HG03135 (cell line): Measurements from ENCODE around the gene MBTD1.
"Not testable (repeated sequence)": the region's sequence is repeated elsewhere in the genome, so short reads cannot be mapped to it uniquely, and the experiment has no call there.

ENCODE experiments used
- ATAC-seq: cut with Tn5 transposase; IDR thresholded peaks from one replicate; pipeline ENCODE4 v1.9.1; 2021; ENCODE audit warnings: mild to moderate bottlenecking, moderate library complexity; ENCODE audit not compliant: unreplicated experiment

MBTD1 gene

DNA sequence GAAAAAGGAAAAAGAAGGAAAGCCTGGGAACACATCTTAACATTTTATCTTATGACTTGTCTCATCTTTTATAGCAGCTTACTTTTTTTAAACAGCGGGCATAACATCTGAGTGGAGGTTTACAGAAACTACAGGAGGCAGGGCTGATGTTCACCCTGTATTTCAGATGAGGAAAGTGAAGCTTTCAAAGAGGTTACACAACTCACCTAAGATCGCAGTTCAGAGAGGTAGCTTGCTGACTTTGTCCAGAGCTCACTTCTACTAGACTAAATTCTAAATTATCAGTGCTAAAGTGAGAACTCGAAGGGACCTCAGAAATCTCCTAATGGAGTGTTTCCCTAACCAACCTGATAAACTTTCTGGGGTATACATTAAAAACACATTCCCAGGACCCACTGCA, 3.7 kb downstream of the MBTD1 start:
- ATAC-seq, result no peak

DNA sequence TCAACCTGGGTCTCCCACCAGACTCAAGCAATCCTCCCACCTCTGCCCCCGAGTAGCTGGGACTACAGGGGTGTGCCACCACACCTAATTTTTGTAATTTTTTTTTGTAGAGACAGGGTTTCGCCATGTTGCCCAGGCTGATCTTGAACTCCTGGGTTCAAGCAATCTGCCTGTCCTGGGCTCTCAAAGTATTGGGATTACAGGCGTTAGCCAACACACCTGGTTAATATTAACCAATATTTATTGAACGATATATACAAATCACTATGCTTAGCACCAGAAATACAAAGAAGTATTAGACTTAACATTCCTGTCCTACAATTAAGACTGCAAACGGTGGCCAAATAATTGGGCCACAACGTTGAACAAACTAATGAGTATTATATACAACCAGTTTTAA, 4.2 kb downstream of the MBTD1 start:
- no peak for ATAC-seq

DNA sequence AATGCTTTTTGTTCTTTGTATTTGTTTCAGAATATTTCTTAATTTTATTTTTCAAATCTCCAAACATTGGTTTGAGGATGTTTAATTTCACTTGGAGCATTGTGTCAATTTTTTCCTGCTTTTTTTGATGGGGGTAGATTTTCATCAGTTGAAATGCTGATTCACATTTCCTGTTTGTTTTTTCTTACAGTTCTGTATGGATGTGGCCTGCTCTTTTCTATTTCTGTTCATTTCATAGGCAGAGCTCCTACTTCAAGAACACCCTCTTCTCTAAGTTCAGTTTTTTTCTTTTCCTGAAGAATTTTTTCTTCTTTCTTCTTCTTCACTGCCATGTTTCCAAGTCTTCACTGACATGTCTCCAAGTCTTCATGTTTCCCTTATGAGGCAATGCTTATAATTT, 8.8 kb downstream of the MBTD1 start:
- no peak for ATAC-seq

DNA sequence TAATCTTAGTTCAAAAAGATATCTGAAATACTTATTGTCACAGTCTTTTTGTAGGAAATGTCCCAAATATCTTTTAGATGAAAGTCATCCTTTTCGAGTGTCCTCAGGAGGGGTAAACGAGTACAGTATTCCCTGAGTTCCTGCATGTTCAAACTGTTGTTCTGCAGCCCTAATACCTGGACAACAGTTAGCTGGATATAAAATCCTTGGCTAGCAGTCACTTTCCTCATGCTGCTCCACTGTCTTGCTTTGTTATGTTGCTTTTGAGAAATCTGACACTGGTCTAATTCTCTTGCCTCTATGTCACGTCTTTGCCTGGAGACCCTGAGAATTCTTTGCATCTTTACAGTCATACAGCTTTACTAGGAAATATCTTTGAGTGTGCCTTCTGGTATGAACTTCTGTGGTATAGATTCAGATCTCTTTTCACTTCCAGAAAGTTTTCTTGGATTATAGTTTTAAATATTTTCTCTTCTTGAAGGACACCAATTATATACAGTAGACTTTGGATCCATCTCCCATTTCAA, 9.5 kb downstream of the MBTD1 start:
- no peak for ATAC-seq

DNA sequence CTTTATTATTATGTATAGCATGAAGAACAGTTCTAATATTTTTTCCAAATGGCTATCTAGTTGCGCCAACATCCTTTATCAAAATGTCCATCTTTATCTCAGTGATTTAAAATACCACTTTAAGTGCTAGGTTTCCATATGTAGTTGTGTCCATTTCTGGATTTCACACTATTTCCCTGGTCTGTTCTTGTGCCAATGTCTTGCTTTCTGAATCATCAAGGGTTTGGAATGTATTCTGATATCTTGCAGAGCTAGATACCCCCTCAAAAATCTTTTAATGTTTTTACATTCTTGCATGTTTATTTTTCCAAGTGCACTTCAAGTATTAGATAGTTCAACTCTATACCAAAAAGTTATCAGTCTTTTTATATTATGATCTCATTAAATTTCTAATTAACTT, 14.3 kb downstream of the MBTD1 start:
- ATAC-seq, result no peak

DNA sequence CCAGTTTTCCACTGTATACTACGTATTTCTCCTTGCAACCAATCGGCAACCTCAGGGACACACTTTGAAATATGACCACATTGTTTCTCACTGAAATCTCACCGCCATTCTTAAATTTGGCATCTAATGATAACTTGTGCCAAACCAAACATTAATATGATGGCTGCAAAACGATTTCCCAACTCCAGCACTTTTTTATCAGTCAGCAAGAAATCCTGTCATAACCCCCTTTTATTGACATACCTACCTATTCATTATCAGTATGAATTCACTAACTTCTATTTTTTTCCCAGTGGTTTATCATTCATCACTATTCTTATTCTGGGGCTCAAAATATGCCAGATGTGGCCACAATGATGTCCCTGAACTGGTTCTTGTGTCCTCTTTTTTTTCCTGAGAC, 15.8 kb downstream of the MBTD1 start:
- ATAC-seq, result no peak

DNA sequence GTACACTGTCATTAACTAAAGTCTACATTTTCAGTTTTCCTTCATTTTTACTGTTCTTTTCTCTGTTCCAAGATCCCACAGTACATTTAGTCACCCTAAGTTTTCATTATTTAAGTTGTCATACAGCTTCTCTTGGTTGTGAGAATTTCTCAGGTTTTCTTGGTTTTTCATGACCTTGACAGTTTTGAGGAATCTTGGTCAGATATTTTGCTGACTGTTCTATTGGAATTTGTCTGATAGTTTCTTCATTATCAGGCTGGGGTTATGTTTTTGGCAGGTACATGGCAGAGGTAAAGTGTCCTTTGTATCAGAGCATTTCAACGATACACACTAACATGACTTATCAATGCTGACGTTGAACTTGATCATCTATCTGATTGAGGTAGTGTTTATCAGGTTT, 19.6 kb downstream of the MBTD1 start:
- ATAC-seq, result no peak

DNA sequence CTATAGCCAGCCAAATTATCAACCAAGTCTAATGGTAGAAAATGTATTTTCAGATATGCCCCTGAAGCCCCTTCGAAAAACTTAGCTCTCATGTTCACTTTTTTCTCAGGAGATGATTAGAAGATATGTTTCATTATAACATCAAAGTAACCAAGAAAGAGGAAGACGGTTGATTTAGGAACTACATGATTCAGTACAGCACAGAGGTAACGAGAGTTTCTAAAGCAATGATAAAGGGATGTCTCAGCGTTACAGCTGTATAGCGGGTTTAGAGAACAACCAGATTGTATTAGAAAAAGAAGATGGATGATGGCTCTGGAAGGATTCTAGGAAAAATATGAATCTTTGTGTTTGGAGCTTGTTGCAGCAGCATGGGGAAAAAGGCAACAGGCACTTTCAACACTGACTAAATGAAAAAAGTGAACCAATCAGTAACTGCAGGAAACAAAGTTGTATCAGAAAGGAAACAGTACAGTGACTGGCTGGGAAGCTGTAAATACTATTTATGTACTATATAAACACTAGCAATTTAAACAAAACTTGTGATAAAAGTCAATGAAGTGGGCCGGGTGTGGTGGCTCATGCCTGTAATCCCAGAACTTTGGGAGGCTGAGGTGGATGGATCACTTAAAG, 21.5 kb downstream of the MBTD1 start:
- ATAC-seq, result peak; percentile 80

DNA sequence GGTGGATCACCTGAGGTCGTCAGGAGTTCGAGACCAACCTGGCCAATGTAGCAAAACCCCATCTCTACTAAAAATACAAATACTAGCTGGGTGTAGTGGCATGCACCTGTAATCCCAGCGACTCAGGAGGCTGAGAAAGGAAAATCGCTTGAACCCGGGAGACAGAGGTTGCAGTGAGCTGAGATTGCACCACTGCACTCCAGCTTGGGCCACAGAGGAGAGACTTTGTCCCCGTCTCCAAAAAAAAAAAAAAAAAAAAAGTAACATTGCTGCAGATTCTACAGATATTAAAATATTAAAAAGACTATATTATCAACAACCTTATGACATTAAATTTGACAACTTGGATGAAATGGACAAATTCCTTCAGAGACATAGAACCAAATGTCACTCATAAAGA, 25.7 kb downstream of the MBTD1 start:
- ATAC-seq, result no peak

DNA sequence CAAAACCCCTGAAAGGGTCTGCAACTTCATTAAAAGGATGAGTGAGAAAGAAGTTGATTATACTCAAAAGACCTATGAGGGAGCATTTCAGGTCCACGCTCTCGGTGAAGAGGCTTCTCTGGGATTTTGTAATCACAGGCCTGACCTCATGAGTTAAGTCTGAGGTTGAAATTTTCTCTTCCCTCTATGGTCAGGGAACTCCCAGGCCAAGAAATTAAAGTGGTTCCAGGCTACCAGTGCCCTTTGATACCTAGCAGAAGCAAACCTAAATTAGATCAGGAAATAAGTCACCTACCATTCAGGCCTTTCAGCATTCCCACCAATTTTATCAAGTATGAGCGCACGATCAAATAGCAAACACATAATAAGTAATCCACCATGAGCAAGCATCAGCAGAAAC, 27.9 kb downstream of the MBTD1 start:
- ATAC-seq, result no peak

DNA sequence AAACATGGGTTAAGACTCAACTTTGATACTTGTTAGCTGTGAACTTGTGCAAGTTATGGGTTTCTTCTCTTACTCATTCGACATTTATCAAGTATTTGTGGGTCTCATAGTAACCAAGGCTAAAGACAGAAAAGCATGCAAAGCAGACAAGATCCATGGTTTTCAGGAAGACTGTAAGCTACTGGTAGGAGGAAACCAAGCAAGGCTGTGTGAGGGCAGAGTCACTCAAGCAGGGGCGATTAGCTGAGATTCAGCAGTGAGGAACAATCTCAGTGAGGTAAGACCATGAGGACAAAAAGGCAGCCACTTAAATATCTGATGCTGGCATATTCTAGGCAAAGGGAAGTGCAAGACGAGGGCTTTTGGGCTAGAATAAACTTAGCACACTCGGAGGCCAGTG, 29.5 kb downstream of the MBTD1 start:
- ATAC-seq, result no peak

DNA sequence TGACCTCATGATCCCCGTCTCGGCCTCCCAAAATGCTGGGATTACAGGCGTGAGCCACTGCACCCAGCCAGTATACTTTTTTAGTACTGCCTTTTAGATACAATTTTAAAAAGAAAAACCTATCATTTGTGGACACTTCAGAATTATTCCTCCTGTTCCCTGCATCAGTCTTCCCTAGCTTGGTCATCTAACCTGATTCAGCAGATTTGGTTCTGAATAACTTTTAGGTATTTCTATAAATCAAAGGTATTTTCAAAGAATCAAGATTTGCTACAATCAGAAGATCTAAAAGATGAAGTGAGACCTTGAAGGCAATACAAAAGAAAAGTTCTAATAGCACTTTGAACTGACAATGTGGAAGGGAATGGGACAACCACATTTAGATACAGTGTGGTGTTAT, 30.0 kb downstream of the MBTD1 start:
- ATAC-seq, result no peak

DNA sequence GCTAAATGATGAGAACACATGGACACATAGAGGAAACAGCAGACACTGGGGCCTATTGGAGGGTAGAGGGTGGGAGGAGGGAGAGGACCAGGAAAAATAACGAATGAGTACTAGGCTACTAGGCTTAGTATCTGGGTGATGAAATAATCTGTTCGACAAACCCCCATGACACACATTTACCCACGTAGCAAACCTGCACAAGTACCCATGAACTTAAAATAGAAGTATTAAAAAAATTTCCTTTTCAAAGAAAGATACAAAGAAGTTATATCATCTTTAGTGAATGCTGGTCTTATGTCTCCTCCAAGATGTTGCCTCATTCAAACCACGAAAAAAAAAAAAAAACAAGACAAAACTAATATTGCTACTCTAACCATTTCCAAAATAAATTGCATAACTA, 31.7 kb downstream of the MBTD1 start:
- no peak for ATAC-seq

DNA sequence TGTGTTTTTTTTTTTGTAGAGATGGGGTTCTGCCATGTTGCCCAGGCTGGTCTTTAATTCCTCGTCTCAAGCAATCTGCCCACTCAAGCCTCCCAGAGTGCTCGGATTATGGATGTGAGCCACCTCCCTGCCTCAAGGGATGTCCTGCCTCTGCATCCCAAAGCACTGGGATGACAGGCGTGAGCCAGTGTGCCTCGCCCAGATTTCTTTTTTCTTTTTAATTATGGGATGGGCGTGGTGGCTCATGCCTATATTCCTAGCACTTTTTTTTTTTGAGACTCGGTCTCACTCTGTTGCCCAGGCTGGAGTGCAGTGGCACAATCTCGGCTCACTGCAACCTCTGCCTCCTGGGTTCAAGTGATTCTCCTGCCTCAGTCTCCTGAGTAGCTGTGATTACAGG, 34.3 kb downstream of the MBTD1 start:
- ATAC-seq, result not testable (repeated sequence)

DNA sequence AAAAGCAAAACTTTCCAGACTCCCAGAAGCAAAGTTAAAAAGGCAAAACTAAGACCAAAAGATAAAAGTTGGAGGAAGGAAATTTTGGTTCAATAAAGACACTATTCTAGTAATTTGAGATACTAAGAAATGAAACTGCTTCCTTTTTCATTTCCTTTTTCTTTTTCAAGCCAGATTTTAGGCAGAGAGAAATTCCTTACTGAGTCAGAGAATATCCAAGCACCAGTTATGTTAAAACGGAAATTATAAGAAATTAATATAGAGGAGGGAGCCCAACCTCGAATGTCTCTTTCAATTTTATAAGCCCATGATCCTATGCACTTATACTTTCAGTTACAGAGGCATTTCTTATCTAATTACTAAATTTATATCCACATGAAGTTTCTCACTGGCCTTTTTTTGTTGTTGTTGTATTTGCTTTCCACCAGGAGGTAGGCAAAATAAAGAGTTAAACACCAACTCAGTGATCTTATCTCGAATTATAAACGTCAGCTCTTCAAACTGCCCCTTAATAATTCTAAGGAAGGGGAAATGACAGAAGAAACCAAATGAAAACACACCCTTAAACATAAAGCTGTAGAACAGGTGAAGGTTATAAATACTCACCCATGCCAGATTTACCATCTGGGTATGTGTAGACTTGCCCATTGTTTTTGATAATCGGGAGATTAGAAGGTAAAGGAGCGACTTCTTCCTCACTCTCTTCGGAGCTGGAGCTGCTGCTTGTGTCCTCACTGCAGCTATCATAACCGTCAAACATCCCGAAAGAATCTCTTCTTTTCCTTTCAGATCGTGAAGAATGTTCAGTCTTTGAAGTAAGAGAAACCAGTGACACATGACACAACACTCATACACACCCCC, 35.2 kb downstream of the MBTD1 start:
- ATAC-seq, result no peak

DNA sequence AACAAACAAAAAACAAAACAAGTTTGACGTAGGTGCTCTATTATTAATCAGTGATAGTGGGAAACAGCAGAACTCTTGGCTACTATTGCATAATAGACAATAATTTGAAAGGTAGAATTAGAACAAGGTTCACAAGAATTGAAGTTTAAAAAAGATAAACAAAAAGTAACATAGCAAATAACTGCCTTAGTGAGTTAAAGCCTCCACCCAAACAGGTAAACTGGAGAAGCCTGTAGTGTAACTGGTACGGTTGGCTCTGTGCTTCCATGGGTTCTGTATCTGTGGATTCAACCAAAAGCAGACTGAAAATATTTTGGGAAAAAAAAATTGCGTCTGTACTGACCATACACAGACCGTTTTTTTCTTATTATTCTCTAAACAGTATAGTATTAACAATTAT, 38.5 kb downstream of the MBTD1 start:
- ATAC-seq, result no peak

DNA sequence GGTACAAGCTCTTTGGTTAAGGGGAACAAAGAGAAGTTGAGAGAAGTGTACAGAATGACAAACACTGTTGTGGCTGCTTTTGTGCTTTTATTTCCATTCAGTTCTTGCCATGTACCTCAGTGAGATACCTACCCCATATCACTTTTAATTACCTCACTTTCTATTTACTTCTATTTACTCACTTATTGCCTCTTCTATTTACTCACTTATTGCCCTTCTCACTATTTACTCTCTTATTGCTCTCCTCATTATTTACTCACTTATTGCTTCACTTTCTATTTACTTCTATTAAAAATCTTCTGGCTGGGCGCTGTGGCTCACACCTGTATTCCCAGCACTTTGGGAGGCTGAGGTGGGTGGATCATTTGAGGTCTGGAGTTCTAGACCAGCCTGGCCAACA, 41.9 kb downstream of the MBTD1 start:
- ATAC-seq, result no peak

DNA sequence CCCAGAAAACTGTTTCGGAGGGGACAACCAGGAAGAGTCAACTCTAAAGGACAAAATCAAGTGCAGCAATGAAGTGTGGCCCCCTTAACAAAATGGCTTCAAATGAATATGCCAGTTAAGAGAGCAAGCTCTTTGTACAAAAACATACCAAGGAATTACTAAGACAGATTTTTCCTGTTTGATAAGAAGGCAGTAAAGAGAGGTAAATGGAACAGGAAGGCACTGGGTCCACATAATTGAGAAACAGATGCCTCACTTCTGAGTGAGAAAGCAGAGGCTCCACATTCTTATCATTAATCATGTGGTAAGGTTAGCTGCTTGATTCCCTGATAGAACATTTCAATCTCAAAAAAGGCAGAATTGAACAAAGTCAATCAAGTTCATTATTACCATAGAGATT, 44.9 kb downstream of the MBTD1 start:
- no peak for ATAC-seq

DNA sequence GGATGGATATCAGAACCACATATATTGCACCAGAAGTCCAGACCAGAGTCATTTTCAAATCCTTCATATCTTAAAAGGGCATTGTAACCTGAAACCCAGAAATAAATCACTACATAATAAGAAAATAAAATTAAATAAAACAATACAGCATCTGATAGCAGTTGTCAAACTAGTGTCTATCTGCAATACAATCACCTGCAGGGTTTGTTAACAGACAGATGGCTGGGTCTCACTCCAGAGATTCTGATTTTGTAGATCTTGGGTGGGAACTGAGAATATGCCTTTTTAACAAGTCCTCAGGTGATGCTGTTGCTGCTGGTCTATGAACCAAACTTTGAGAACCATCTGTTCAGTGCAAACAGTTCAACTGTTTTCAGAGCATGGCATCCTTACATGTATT, 56.0 kb downstream of the MBTD1 start:
- ATAC-seq, result no peak

DNA sequence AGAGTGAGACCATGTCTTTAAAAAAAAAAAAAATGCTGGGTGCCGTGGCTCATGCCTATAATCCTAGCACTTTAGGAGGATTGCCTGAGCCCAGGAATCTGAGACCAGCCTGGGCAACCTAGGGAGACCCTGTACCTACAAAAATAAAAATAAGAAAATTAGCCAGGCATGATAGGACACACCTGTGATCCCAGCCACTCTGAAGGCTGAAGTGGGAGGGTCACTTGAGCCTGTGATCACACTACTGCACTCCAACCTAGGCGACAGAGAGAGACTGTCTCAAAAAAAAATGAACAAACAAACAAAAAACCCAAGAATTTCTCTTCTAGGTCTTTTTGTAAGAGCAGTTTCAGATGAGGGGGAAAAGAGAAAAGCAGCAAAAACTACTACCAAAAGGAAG, 59.0 kb downstream of the MBTD1 start:
- ATAC-seq, result no peak

DNA sequence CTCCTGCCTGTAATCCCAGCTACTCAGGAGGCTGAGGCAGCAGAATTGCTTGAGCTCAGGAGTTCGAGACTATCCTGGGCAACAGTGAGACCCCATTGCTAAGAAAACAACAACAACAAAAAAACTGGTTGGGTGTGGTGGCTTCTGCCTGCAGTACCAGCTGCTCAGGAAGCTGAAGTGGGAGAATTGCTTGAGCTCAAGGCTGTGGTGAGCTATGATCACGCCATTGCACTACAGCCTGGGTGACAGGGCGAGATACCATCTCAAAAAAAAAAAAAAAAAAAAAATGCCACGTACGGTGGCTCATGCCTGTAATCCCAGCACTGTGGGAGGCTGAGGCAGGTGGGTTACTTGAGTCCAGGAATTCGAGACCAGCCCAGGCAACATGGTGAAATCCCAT, 59.6 kb downstream of the MBTD1 start:
- ATAC-seq, result no peak

DNA sequence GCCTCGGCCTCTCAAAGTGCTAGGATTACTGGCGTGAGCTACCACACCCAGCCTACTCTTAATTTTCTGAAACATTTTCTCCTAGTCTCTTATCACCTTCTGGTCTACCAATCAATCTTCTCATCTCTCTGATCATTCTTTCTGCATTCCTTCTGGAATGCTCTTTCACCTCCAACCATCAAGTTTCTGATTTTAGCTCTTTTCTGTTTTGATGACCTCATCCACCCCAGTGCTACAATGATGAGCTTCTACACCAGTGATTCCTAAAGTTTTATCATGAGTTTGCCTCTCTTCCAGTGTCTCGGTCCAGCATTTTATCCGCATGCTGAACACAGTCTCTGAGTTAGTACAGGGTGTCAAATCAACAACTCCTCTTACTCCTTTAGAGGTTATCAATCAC, 62.1 kb downstream of the MBTD1 start:
- no peak for ATAC-seq
